Esophagus squamous epithelium (tissue), 5 donors: ENCODE measurements around the gene TMEM86A. TPM values are rescaled to one million over a fixed set of nuclear protein-coding genes. Genes with fewer than 3 reads are reported as not detected.

Experiments used
- DNase-seq: peaks from one replicate; lab custom pipeline; 2025; lab: John Stamatoyannopoulos, UW
- H3K27ac ChIP-seq, 4 donors: fragments of 200-600 bp; sonication (generic); one replicate each; pipeline ENCODE4 v1.5.1; 2016 to 2019; ENCODE audit warnings: mild to moderate bottlenecking in 1 of 4
- H3K27me3 ChIP-seq, 4 donors: fragments of 200-600 bp; sonication (generic); 1 replicate in 3 of 4; 2 replicates in 1 of 4; pipeline versions ENCODE4 v1.5.1 to v1.6.0; 2017 to 2021; ENCODE audit warnings: antibody characterized with exemption in 1 of 4
- H3K36me3 ChIP-seq, 3 donors: fragments of 200-600 bp; sonication (generic); one replicate each; pipeline ENCODE4 v1.5.1; 2016 to 2019
- H3K4me1 ChIP-seq, 3 donors: fragments of 200-600 bp; sonication (generic); one replicate each; pipeline ENCODE4 v1.5.1; 2017 to 2019
- H3K4me3 ChIP-seq, 4 donors: fragments of 200-600 bp; sonication (generic); 1 replicate in 3 of 4; 2 replicates in 1 of 4; pipeline ENCODE4 v1.5.1; 2016 to 2019; ENCODE audit warnings: mild to moderate bottlenecking in 2 of 4, moderate library complexity in 1 of 4
- H3K9me3 ChIP-seq, 3 donors: fragments of 200-600 bp; sonication (generic); one replicate each; pipeline ENCODE4 v1.5.1; 2016 to 2019
- CTCF ChIP-seq, 6 experiments: fragments of 450-650 bp in 4 of 6; fragments of 200-600 bp in 2 of 6; sonication (generic) in 2 of 6; IDR thresholded peaks; one replicate each; pipeline ENCODE4 v1.5.1; 2016 to 2019; ENCODE audit warnings: antibody characterized with exemption in 6 of 6, mild to moderate bottlenecking in 4 of 6, moderate library complexity in 4 of 6
- POLR2A ChIP-seq, 4 donors: fragments of 450-650 bp; IDR thresholded peaks; one replicate each; pipeline ENCODE4 v1.6.1; 2017; ENCODE audit warnings: antibody characterized with exemption in 4 of 4, mild to moderate bottlenecking in 4 of 4, moderate library complexity in 3 of 4
- WGBS, 2 donors: methylation state at CpG; one replicate each; pipeline ENCODE4 v1.1.5; 2018; 5-methylcytosine and 5-hydroxymethylcytosine counted together
- intact Hi-C: fragments of 100-400 bp; cut with DNase I; formaldehyde crosslinking; loops from one replicate; pipeline ENCODE4 v1.15.0; 2022
- total RNA-seq, 4 donors: library from RNA; depleted of rRNA; stranded (reverse); fragments of >200 nt; gene quantifications; one replicate each; pipeline ENCODE4 v1.1.0, GENCODE V29; 2016
- donor health status: DM: yes; HTN: yes; CAD: no.

TMEM86A gene
- total RNA-seq, 4 donors from 2014 or later, result 0.97 to 4.8 (median 1.5) TPM

- Histone ChIP-seq H3K27me3 (peaks cover 0 to 5% (median 0%) of the 10 kb centered on the region in 4 donors), H3K4me3 (no peak overlapping the region), H3K27ac (no peak overlapping the region), H3K4me1 (peaks cover 11 to 26% (median 13%) of the 10 kb centered on the region in 3 donors), H3K36me3 (no peaks in the 10 kb centered on the region), H3K9me3 (no peaks in the 10 kb centered on the region)
- DNase-seq, result no peak
- intact Hi-C loops, result no loop called here
- TF ChIP-seq CTCF (IDR thresholded peaks at IDR 0.05), result no peak
- no peak for TF ChIP-seq POLR2A (IDR thresholded peaks at IDR 0.05)
- WGBS, 2 donors, result 90 to 94% methylated on average over 3 to 4 of the region's 4 CpGs
These were observed 10.8 kb downstream of the TMEM86A start for GRCh38 chr11:18709414-18709813.

GRCh38 chr11:18710545-18710944 lies 12.0 kb downstream of the TMEM86A start:
- no peak for DNase-seq
- intact Hi-C loops, result no loop called here
- no peaks in the 10 kb centered on the region for H3K36me3 ChIP-seq
- TF ChIP-seq CTCF (IDR thresholded peaks at IDR 0.05) (no peak), POLR2A (IDR thresholded peaks at IDR 0.05) (no peak)
- H3K9me3 ChIP-seq, result no peaks in the 10 kb centered on the region
- WGBS, 2 donors, result 77 to 86% methylated on average over 4 to 5 of the region's 5 CpGs
- H3K27ac ChIP-seq, result no peak overlapping the region
- H3K27me3 ChIP-seq, result peaks cover 0 to 5% (median 0%) of the 10 kb centered on the region in 4 donors
- H3K4me3 ChIP-seq, result no peak overlapping the region
- H3K4me1 ChIP-seq, result peaks cover 4 to 15% (median 5%) of the 10 kb centered on the region in 3 donors

GRCh38 chr11:18713646-18714442 lies 15.3 kb downstream of the TMEM86A start:
- Histone ChIP-seq H3K9me3 (no peaks in the 10 kb centered on the region), H3K27me3 (no peaks in the 10 kb centered on the region), H3K27ac (no peak overlapping the region), H3K36me3 (no peaks in the 10 kb centered on the region), H3K4me1 (no peaks in the 10 kb centered on the region), H3K4me3 (no peak overlapping the region)
- TF ChIP-seq CTCF (IDR thresholded peaks at IDR 0.05), result no peak
- TF ChIP-seq POLR2A (IDR thresholded peaks at IDR 0.05), result no peak
- intact Hi-C loops, result no loop called here
- DNase-seq, result no peak
- WGBS, 2 donors, result 89 to 90% methylated on average over 7 to 16 of the region's 26 CpGs

GRCh38 chr11:18714443-18714780 lies 15.8 kb downstream of the TMEM86A start:
- no peaks in the 10 kb centered on the region for H3K27me3 ChIP-seq
- no peak overlapping the region for H3K4me3 ChIP-seq
- no peaks in the 10 kb centered on the region for H3K4me1 ChIP-seq
- no peak for TF ChIP-seq CTCF (IDR thresholded peaks at IDR 0.05)
- intact Hi-C loops, result no loop called here
- H3K27ac ChIP-seq, result no peak overlapping the region
- no peaks in the 10 kb centered on the region for H3K36me3 ChIP-seq
- H3K9me3 ChIP-seq, result no peaks in the 10 kb centered on the region
- 90 to 92% methylated on average over 7 to 10 of the region's 10 CpGs for WGBS, 2 donors
- DNase-seq, result no peak

GRCh38 chr11:18715476-18715875 lies 16.9 kb downstream of the TMEM86A start:
- intact Hi-C loops, result no loop called here
- Histone ChIP-seq H3K4me3 (no peak overlapping the region), H3K9me3 (no peaks in the 10 kb centered on the region), H3K36me3 (no peaks in the 10 kb centered on the region), H3K27me3 (no peaks in the 10 kb centered on the region), H3K27ac (no peak overlapping the region), H3K4me1 (peaks cover 1 to 2% (median 1%) of the 10 kb centered on the region in 3 donors)
- 72 to 76% methylated on average over 5 to 7 of the region's 7 CpGs for WGBS, 2 donors
- TF ChIP-seq CTCF (IDR thresholded peaks at IDR 0.05) (no peak), POLR2A (IDR thresholded peaks at IDR 0.05) (no peak)
- no peak for DNase-seq
